GM19455 (cell line): ENCODE data around the gene ARVCF.

Experiments used
- ATAC-seq: cut with Tn5 transposase; IDR thresholded peaks from one replicate; pipeline ENCODE4 v1.9.1; 2021; ENCODE audit not compliant: unreplicated experiment

The ARVCF gene

GRCh38 chr22:19974268-19974861 is 42.3 kb downstream of the ARVCF start:
- no peak for ATAC-seq

GRCh38 chr22:19973551-19974267 is 42.9 kb downstream of the ARVCF start:
- ATAC-seq = no peak

GRCh38 chr22:19972652-19973550 is 43.7 kb downstream of the ARVCF start:
- no peak for ATAC-seq

GRCh38 chr22:19972251-19972650 is 44.4 kb downstream of the ARVCF start:
- ATAC-seq = no peak

- ATAC-seq = no peak
Observed at GRCh38 chr22:19971276-19972124, 45.1 kb downstream of the ARVCF start.

GRCh38 chr22:19970479-19971275 is 45.9 kb downstream of the ARVCF start:
- no peak for ATAC-seq

GRCh38 chr22:19970031-19970478 is 46.6 kb downstream of the ARVCF start:
- ATAC-seq = no peak

GRCh38 chr22:19969141-19969928 is 47.3 kb downstream of the ARVCF start:
- no peak for ATAC-seq

- no peak for ATAC-seq
Observed at GRCh38 chr22:19968450-19968891, 48.2 kb downstream of the ARVCF start.

- no peak for ATAC-seq
Observed at GRCh38 chr22:19967850-19968449, 48.7 kb downstream of the ARVCF start.

- no peak for ATAC-seq
Observed at GRCh38 chr22:19966908-19967750, 49.5 kb downstream of the ARVCF start.

- ATAC-seq = no peak
Observed at GRCh38 chr22:19965771-19966709, 50.6 kb downstream of the ARVCF start.

GRCh38 chr22:19964701-19965386 is 51.8 kb downstream of the ARVCF start:
- no peak for ATAC-seq

- ATAC-seq = no peak
Observed at GRCh38 chr22:19963863-19964642, 52.6 kb downstream of the ARVCF start.
